Testis (tissue), 2 donors: ENCODE data around the gene CFAP221.
A peak's percentile ranks its signal among the peaks of the same experiment; 100 is the strongest.

Experiments
- CTCF ChIP-seq, 3 experiments: fragments of 450-650 bp in 2 of 3; fragments of 200-600 bp in 1 of 3; sonication (generic) in 1 of 3; IDR thresholded peaks; one replicate each; pipeline ENCODE4 v1.5.1; 2016 to 2019; ENCODE audit warnings: antibody characterized with exemption in 3 of 3, mild to moderate bottlenecking in 2 of 3, moderate library complexity in 1 of 3
- POLR2A ChIP-seq: fragments of 450-650 bp; IDR thresholded peaks from one replicate; pipeline ENCODE4 v1.6.1; 2017; ENCODE audit warnings: antibody characterized with exemption, mild to moderate bottlenecking, moderate library complexity

- TF ChIP-seq POLR2A (no peak), CTCF (IDR thresholded peaks at IDR 0.05) (peak; percentile 36 to 57 (median 39))
Measured at GRCh38 chr2:119517433-119517832, 26.8 kb upstream of the CFAP221 start.
